NAMALWA (cell line): Measurements from ENCODE around the gene CAMK2A.

Experiments
- DNase-seq: peaks from one replicate; pipeline ENCODE4 v3.0.0-alpha.2; 2015; ENCODE audit warnings: low spot score

CAMK2A gene

DNA sequence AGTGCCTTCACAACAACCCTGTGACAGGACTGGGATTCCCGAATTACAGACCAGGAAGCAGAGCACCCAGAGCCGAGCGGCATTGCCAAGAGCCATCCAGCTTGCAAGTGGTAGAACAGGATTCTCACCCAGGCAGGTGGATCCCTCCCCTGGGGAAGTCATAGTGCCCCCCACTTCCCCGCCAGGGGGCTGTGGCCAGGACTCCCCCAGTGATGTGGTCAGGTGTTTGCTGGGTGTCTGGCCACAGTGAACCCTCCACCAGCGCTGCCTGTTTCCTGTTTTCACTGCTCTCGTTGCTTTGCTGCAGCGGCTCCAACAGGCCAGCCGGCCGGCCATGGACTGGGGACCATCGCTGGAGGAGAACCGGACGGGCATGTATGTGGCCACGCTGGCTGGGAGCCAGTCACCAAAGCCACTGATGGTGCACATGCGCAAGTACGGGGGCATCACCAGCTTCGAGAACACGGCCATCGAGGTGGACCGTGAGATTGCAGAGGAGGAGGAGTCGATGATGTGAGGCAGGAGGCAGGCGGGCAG, 80.4 kb downstream of the CAMK2A start:
- no peak for DNase-seq

- DNase-seq, result no peak
Measured at GRCh38 chr5:150208187-150209098, 81.1 kb downstream of the CAMK2A start.

GRCh38 chr5:150206779-150207115, 82.8 kb downstream of the CAMK2A start:
- no peak for DNase-seq

DNA sequence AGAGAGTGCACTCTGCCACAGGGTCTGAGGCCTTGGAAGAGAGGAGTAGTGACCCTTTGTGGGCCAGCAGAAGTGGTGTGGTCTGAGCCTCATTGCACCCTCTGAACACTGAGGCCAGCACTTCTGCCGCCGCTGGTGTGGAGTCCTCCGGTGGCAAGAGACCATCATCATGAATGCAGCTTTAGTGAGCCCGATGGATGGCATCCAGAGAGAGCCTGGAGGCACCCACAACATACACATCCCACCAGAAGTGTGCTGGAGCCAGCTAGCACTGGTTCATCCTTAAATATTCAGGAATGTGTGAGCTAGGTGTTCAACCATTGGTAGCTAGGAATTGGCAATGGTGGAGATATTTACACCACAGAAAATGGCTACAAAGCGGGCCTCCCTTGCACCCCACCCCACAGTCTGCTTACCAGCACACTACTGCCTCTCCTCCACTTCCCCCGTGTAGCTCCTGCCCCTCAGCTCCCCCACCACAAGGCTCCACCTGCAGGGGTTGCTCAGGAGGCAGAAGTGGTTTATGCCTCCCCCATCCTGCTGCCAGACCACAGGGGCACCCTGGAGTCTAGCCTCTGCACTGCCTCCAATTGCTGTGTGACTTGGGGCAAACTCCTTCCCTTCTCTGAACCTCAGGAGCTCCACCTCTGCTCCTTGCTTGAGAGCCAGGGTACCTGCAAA, 83.3 kb downstream of the CAMK2A start:
- peak; percentile 29 for DNase-seq

- no peak for DNase-seq
Measured at GRCh38 chr5:150204590-150204960, 85.0 kb downstream of the CAMK2A start.

DNA sequence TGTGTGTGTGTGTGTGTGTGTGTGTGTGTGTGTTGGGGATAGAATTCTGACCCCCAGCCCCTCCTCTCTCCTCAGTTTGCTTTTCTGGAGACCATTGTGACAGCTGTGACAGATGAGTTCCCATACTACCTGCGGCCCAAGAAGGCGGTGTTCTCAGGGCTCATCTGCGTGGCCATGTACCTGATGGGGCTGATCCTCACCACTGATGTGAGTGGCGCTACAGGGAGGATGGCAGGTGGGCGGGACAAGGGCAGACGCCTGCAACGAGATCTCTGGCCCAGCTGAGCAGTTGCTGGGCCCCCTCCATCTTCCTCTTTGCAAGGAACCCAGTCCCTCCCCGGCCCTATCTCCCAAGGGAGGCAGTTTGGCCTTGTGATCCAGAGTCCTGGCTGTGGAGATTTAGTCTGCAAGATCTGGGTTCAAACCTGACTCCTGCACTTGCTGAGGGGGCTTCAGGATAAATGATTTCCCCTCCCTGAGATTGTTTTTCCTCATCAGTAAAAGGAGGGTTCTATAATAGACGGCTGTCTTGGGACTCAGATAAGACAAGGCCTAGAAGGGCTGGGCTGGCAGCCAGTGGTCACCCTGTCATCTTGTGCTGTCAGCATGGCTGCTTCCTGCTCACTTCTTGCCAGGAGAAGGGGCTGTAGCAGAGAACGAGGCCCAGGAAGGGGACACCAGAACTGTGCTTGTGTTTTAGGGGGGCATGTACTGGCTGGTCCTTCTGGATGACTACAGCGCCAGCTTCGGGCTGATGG, 85.6 kb downstream of the CAMK2A start:
- DNase-seq, result no peak

GRCh38 chr5:150202501-150202900, 87.1 kb downstream of the CAMK2A start:
- DNase-seq, result no peak

DNA sequence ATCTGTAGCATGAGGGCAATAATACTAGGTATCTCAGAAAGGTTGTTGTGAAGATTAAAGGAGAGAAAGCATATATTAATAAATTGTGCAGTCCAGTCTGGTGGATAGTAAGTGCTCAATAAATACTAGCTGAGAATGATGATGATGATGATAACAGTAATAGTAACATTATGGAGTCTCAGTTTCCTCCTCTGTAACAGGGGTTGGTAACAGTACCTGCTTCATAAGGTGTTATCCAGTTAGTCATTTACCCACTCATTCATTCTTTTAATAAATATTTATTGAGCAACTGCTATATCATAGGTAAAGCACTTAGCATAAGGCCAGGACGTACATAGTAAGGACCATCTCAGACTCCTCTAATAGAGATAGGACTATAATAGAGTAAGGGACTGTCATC, 92.1 kb downstream of the CAMK2A start:
- no peak for DNase-seq

GRCh38 chr5:150196986-150197385, 92.6 kb downstream of the CAMK2A start:
- no peak for DNase-seq

DNA sequence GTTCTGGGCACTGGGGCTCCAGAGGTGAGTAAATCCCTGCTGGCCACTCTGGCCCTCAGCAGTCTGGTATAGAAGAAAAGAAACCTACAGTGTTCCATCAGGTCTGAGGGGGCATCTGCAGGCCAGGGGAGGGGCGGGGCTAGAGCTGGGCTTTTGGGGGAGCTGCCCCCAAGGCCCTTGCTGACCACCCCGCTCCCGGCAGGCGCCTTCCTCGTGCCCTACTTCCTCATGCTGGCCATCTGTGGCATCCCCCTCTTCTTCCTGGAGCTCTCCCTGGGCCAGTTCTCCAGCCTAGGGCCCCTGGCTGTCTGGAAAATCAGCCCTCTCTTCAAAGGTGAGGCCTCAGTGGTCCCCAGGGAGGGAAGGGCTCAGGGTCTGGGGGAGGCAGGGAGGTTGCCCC, 93.1 kb downstream of the CAMK2A start:
- DNase-seq, result no peak

GRCh38 chr5:150195736-150196485, 93.7 kb downstream of the CAMK2A start:
- DNase-seq, result no peak

DNA sequence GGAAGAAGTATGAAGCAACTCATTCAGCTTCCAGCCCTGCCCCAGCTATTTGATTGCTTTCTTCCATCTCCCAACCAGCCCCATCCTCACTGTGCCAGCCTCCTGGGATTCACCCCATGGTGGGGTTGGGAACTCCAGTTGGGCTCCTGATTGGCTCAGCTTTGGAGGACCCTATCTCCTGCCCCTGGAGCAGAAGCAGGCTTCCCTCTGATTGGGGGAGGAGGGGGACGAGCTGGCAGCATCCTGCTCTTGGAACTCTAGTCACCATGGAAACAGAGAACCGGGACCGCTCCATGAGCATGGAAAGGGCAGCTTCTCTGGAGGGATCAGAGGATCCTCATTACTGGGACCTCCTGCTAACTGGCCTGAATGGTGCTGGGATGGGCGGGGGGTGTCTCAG, 97.1 kb downstream of the CAMK2A start:
- no peak for DNase-seq

DNA sequence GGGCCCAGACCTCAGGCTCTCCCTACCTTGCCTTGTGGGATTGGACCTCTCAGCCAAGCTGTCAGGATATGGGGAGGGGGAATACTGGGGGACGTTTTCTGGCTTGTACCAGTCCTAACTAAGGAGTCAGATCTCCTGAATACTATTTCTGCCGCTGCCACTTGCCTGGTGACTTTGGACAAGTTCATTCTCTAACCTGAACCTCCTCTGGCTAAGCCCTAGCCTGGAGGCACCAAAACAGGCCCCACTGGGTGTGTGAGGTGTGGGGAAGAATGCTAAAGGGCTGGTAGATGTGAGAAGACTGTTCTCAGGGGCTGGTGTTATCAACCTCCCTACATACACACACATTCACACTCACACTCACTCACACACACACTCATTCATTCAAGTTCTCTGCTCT, 98.6 kb downstream of the CAMK2A start:
- no peak for DNase-seq

DNA sequence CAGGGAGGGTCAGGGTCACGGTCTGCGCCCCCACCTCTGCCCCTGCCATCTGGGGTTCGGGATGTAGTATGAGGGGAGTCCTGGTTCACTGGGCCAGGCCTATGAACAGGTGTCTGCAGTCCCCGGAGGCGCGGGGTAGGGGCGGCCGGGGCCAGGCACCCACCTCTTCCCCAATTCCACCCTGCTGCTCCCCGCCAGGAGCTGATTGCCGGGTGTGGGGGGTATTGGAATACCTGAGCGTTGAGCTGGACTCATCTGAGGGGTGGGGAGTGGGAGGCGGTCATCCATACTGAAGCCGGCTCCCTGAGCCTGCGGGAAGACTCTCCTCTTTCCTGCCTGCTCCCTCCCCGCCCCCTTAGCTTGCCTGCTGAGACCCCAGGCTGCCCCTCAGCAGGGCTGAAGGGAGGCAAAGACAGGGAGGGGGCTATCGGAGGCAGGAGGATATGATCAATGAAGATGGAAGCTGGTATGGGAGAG, 99.0 kb downstream of the CAMK2A start:
- no peak for DNase-seq

GRCh38 chr5:150189728-150190502, 99.7 kb downstream of the CAMK2A start, which contains the start of gene SLC6A7:
SLC6A7 (plus strand) TSS chr5:150190062; CDS start chr5:150190328, 266 bp downstream.
- no peak for DNase-seq

- DNase-seq, result no peak
Measured at GRCh38 chr5:150189326-150189725, 100.2 kb downstream of the CAMK2A start.

GRCh38 chr5:150188146-150188842, 101.3 kb downstream of the CAMK2A start:
- no peak for DNase-seq

- no peak for DNase-seq
Measured at GRCh38 chr5:150186897-150187296, 102.7 kb downstream of the CAMK2A start.

DNA sequence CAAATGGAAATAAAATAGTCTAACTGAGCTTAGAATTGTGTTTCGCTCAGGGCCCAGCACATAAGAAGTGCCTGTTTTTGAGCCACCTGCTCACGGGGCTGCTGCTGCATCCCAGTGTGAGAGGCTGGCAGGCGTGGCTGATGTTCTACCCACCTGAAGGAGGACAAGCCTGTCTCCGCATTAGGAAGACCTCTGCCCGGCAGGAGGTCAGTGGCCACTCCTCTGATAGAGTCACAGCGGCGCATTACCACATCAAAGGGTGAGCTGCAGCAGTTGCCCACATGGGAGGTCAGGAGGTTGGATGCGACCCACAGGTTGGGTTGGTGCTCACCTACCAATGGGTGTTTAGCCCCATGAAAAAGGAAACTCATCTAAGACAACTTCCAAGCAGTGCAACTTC, 103.4 kb downstream of the CAMK2A start:
- no peak for DNase-seq
